B cell (primary cell): ENCODE results near the gene SP3. TPM values are rescaled to one million over a fixed set of nuclear protein-coding genes. Genes with fewer than 3 reads are reported as not detected.
"Not testable (repeated sequence)": the region's sequence is repeated elsewhere in the genome, so short reads cannot be mapped to it uniquely, and the experiment has no call there.

ENCODE experiments used
- ATAC-seq: fragments of 200-7000 bp; cut with Tn5 transposase; one replicate; pipeline ENCODE4 v1.10.0; 2021; ENCODE audit warnings: low read depth, mild to moderate bottlenecking, moderate number of reproducible peaks, moderate library complexity
- CTCF ChIA-PET: fragments of 350-600 bp; sonication (Branson Sonifier 250); formaldehyde crosslinking; loops from one replicate; lab custom pipeline; 2021; ENCODE audit warnings: antibody characterized with exemption, inconsistent platforms; lab: Charles Lee
- POLR2A ChIA-PET: fragments of 350-600 bp; sonication (Branson Sonifier 250); formaldehyde crosslinking; loops from one replicate; lab custom pipeline; 2021; ENCODE audit warnings: antibody characterized with exemption; lab: Charles Lee
- DNase-seq: peaks from one replicate; pipeline ENCODE4 v3.0.0; 2013
- H2AFZ ChIP-seq: 2 replicates; pipeline ENCODE4 v1.6.1; 2012; ENCODE audit warnings: mild to moderate bottlenecking, low read depth, low read length; ENCODE audit not compliant: insufficient read depth, poor library complexity, severe bottlenecking
- H3K27ac ChIP-seq, 2 donors: 1 replicate in 1 of 2; 2 replicates in 1 of 2; pipeline ENCODE4 v1.5.1; 2012 to 2013; ENCODE audit warnings: low read length in 2 of 2, mild to moderate bottlenecking in 2 of 2, moderate library complexity in 1 of 2
- H3K27me3 ChIP-seq, 4 experiments: fragments of 200-600 bp in 1 of 4; sonication (generic) in 1 of 4; replicated peaks in 1 of 4; 1 replicate in 2 of 4; 2 replicates in 2 of 4; pipeline versions ENCODE4 v1.6.1 to v1.7.0; 2013 to 2016; ENCODE audit warnings: low read length in 3 of 4, mild to moderate bottlenecking in 2 of 4, mixed read lengths in 1 of 4, moderate library complexity in 1 of 4; ENCODE audit not compliant: insufficient read depth in 4 of 4, control insufficient read depth in 3 of 4; ENCODE audit errors: control extremely low read depth in 1 of 4
- H3K36me3 ChIP-seq, 2 experiments: replicated peaks in 1 of 2; 1 replicate in 1 of 2; 2 replicates in 1 of 2; pipeline versions ENCODE4 v1.6.1 to v1.7.1; 2013; ENCODE audit warnings: low read length in 1 of 2; ENCODE audit not compliant: insufficient read depth in 2 of 2, control insufficient read depth in 1 of 2; ENCODE audit errors: control extremely low read depth in 1 of 2, extremely low read depth in 1 of 2
- H3K4me1 ChIP-seq, 2 donors: fragments of 200-600 bp in 1 of 2; sonication (generic) in 1 of 2; 1 replicate in 1 of 2; 2 replicates in 1 of 2; pipeline versions ENCODE4 v1.5.1 to v1.6.1; 2013 to 2017; ENCODE audit warnings: low read length in 2 of 2; ENCODE audit not compliant: control insufficient read depth in 2 of 2, insufficient read depth in 2 of 2
- H3K4me2 ChIP-seq: replicated peaks from 2 replicates; pipeline ENCODE3; 2012; ENCODE audit warnings: mild to moderate bottlenecking, low read depth, low read length; ENCODE audit not compliant: poor library complexity, severe bottlenecking
- H3K4me3 ChIP-seq, 5 experiments: fragments of 200-600 bp in 1 of 5; sonication (generic) in 1 of 5; 1 replicate in 3 of 5; 2 replicates in 2 of 5; pipeline versions ENCODE4 v1.5.1 to v1.7.0; 2011 to 2016; ENCODE audit warnings: low read length in 4 of 5, mild to moderate bottlenecking in 4 of 5, low read depth in 2 of 5, control low read depth in 1 of 5, moderate library complexity in 1 of 5; ENCODE audit not compliant: insufficient read depth in 1 of 5; ENCODE audit errors: control extremely low read depth in 1 of 5, extremely low read depth in 1 of 5
- H3K79me2 ChIP-seq: fragments of 200-600 bp; sonication (generic); one replicate; pipeline ENCODE4 v1.6.0; 2016; ENCODE audit warnings: low read length; ENCODE audit not compliant: control insufficient read depth, insufficient read depth
- H3K9ac ChIP-seq: fragments of 200-600 bp; sonication (generic); 2 replicates; pipeline ENCODE4 v1.6.1; 2017; ENCODE audit warnings: mild to moderate bottlenecking, low read length, moderate library complexity
- H3K9me3 ChIP-seq, 3 donors: one replicate each; pipeline versions ENCODE4 v1.6.1 to v1.7.1; 2013; ENCODE audit warnings: low read length in 2 of 3; ENCODE audit not compliant: control insufficient read depth in 2 of 3, insufficient read depth in 1 of 3; ENCODE audit errors: control extremely low read depth in 1 of 3
- H4K20me1 ChIP-seq: 2 replicates; pipeline ENCODE4 v1.6.0; 2012; ENCODE audit warnings: mild to moderate bottlenecking, low read length; ENCODE audit not compliant: insufficient read depth, control insufficient read depth, poor library complexity, severe bottlenecking
- H3K27ac Mint-ChIP-seq: one replicate; pipeline ENCODE4 v1.8.0; 2021; ENCODE audit warnings: mixed read lengths
- H3K27me3 Mint-ChIP-seq: one replicate; pipeline ENCODE4 v1.8.0; 2021; ENCODE audit warnings: mixed read lengths
- H3K4me1 Mint-ChIP-seq: one replicate; pipeline ENCODE4 v1.8.0; 2021; ENCODE audit warnings: mixed read lengths
- H3K4me3 Mint-ChIP-seq: one replicate; pipeline ENCODE4 v1.8.0; 2021; ENCODE audit warnings: mixed read lengths
- H3K9me3 Mint-ChIP-seq: one replicate; pipeline ENCODE4 v1.8.0; 2022; ENCODE audit warnings: mixed read lengths; ENCODE audit not compliant: insufficient read depth
- CTCF ChIP-seq: fragments of 200-600 bp; IDR thresholded peaks from one replicate; pipeline ENCODE4 v1.8.0; 2022; ENCODE audit warnings: antibody characterized with exemption, mild to moderate bottlenecking
- EZH2 ChIP-seq: IDR thresholded peaks from 2 replicates; pipeline ENCODE4 v1.6.1; 2012; ENCODE audit warnings: borderline replicate concordance, low read depth, mild to moderate bottlenecking, moderate library complexity, low read length; ENCODE audit not compliant: insufficient read depth, poor library complexity, severe bottlenecking
- WGBS: methylation state at CpG from one replicate; pipeline ENCODE4 v1.1.5; 2013; ENCODE audit warnings: missing lambda C conversion rate; ENCODE audit not compliant: insufficient coverage; 5-methylcytosine and 5-hydroxymethylcytosine counted together
- intact Hi-C: fragments of 100-400 bp; cut with micrococcal nuclease; formaldehyde crosslinking; loops from one replicate; pipeline ENCODE4 v1.10.0; 2022
- polyA plus RNA-seq: library from polyadenylated mRNA; depleted of rRNA; stranded (reverse); fragments of >200 nt; gene quantifications from 2 replicates; pipeline ENCODE4 v1.2.3, GENCODE V29; 2012
- total RNA-seq, 2 donors: library from RNA; stranded (reverse); fragments of 120-200 nt in 1 of 2; gene quantifications; 1 replicate in 1 of 2; 2 replicates in 1 of 2; pipeline versions ENCODE4 v1.2.3 to v1.2.4, GENCODE V29; 2013 to 2022

Gene SP3
- total and polyA plus RNA-seq, 2 donors (not counting 1 experiment from before 2014, with no cell fraction given): 31.9 to 152 TPM

GRCh38 chr2:173892341-173892740 is 72.8 kb downstream of the SP3 start:
- Histone ChIP-seq H3K4me1 (peaks cover 0 to under 1% of the 10 kb centered on the region in 2 donors), H3K4me2 (no peak overlapping the region), H3K9me3 (peaks cover 1 to 18% (median 16%) of the 10 kb centered on the region in 3 donors), H3K27me3 (no peaks in the 10 kb centered on the region), H3K27ac (no peak overlapping the region), H3K79me2 (no peaks in the 10 kb centered on the region), H3K36me3 (no peaks in the 10 kb centered on the region), H3K4me3 (no peak overlapping the region), H3K9ac (no peak overlapping the region), H2AFZ (no peak overlapping the region), H4K20me1 (no peaks in the 10 kb centered on the region)
- Mint-ChIP-seq H3K4me3 (no peak overlapping the region), H3K9me3 (peaks cover 16% of the 10 kb centered on the region), H3K4me1 (peaks cover 6% of the 10 kb centered on the region), H3K27me3 (no peaks in the 10 kb centered on the region), H3K27ac (no peak overlapping the region)
- DNase-seq: no peak
- intact Hi-C loops: no loop called here
- ChIA-PET POLR2A (no interaction called here), CTCF (interaction anchor here (1.6 kb wide), 1 partner anchor 8 kb away, joined by 8 read pairs; no protein-coding TSS in a partner anchor)
- TF ChIP-seq EZH2 (no peak), CTCF (no peak)
- ATAC-seq: no peak
- WGBS: no CpG with 5 or more reads among the region's 2 CpGs

GRCh38 chr2:173891315-173892037 is 73.7 kb downstream of the SP3 start:
- ATAC-seq: no peak
- Mint-ChIP-seq H3K4me3 (no peak overlapping the region), H3K4me1 (peaks cover 4% of the 10 kb centered on the region), H3K27ac (no peak overlapping the region), H3K9me3 (peaks cover 16% of the 10 kb centered on the region), H3K27me3 (no peaks in the 10 kb centered on the region)
- H3K27ac ChIP-seq: no peak overlapping the region
- ChIA-PET CTCF (no interaction called here), POLR2A (no interaction called here)
- H2AFZ ChIP-seq: no peak overlapping the region
- intact Hi-C loops: no loop called here
- H3K4me1 ChIP-seq: no peaks in the 10 kb centered on the region
- H3K36me3 ChIP-seq: no peaks in the 10 kb centered on the region
- DNase-seq: no peak
- no peak overlapping the region for H3K4me3 ChIP-seq
- H4K20me1 ChIP-seq: no peaks in the 10 kb centered on the region
- 100% methylated on average over 1 of the region's 2 CpGs for WGBS
- H3K27me3 ChIP-seq: no peaks in the 10 kb centered on the region
- TF ChIP-seq CTCF (no peak), EZH2 (no peak)
- H3K4me2 ChIP-seq: no peak overlapping the region
- H3K9ac ChIP-seq: no peak overlapping the region
- no peaks in the 10 kb centered on the region for H3K79me2 ChIP-seq
- peaks cover 4 to 18% (median 16%) of the 10 kb centered on the region in 3 donors for H3K9me3 ChIP-seq

- H3K4me2 ChIP-seq, H3K4me1 ChIP-seq, H3K27ac Mint-ChIP-seq, ATAC-seq, DNase-seq, CTCF ChIA-PET, H3K9ac ChIP-seq, H3K4me3 Mint-ChIP-seq, H4K20me1 ChIP-seq, H3K27me3 Mint-ChIP-seq, H3K79me2 ChIP-seq, H2AFZ ChIP-seq, POLR2A ChIA-PET, H3K4me1 Mint-ChIP-seq, H3K27ac ChIP-seq, H3K27me3 ChIP-seq, H3K36me3 ChIP-seq, H3K4me3 ChIP-seq: not testable (repeated sequence)
- intact Hi-C loops: loop anchor here (10.0 kb wide), 1 partner anchor 455 kb away; no protein-coding TSS in a partner anchor
- peaks cover 16% of the 10 kb centered on the region for H3K9me3 Mint-ChIP-seq
- H3K9me3 ChIP-seq: peaks cover 8 to 18% (median 14%) of the 10 kb centered on the region in 3 donors
- 100% methylated on average over 1 of the region's 1 CpG for WGBS
Measured at GRCh38 chr2:173889464-173889863, 75.7 kb downstream of the SP3 start.
